HEK293 (cell line): ENCODE data around the gene FRMPD4.

ENCODE experiments used
- CTCF ChIA-PET: fragments of 350-600 bp; formaldehyde crosslinking; extraction: SDS; loops from one replicate; lab custom pipeline; 2021; ENCODE audit warnings: antibody characterized with exemption; lab: Yijun Ruan, JAX
- POLR2A ChIA-PET: fragments of 300-600 bp; formaldehyde crosslinking; extraction: SDS; loops from one replicate; lab custom pipeline; 2020; ENCODE audit warnings: antibody characterized with exemption, inconsistent platforms; lab: Yijun Ruan, JAX
- H3K27ac ChIP-seq: fragments of 200-500 bp; sonication (Bioruptor generic); 2 replicates; pipeline ENCODE4 v1.5.1; 2014; ENCODE audit warnings: low read depth, low read length, control low read depth, inconsistent platforms; ENCODE audit errors: extremely low read depth
- H3K36me3 ChIP-seq, 2 experiments: fragments of 200-500 bp in 1 of 2; sonication (Bioruptor generic) in 1 of 2; 1 replicate in 1 of 2; 2 replicates in 1 of 2; pipeline ENCODE4 v1.5.1; 2014 to 2017; ENCODE audit warnings: inconsistent platforms in 2 of 2, low read length in 2 of 2; ENCODE audit not compliant: control insufficient read depth in 2 of 2, insufficient read depth in 1 of 2
- H3K4me1 ChIP-seq: fragments of 200-500 bp; sonication (Bioruptor generic); 2 replicates; pipeline ENCODE4 v1.5.1; 2014; ENCODE audit warnings: mild to moderate bottlenecking, low read length, inconsistent platforms; ENCODE audit not compliant: control insufficient read depth, insufficient read depth
- H3K4me3 ChIP-seq: 2 replicates; pipeline ENCODE4 v1.5.1; 2011; ENCODE audit warnings: low read depth, mild to moderate bottlenecking, control low read depth, low read length, moderate library complexity
- H3K9me3 ChIP-seq: fragments of 200-500 bp; sonication (Bioruptor generic); 2 replicates; pipeline ENCODE4 v1.5.1; 2014; ENCODE audit warnings: low read depth, low read length, inconsistent platforms; ENCODE audit not compliant: control insufficient read depth, insufficient read depth
- BCL11A ChIP-seq: fragments of 450-650 bp; formaldehyde crosslinking; IDR thresholded peaks from 2 replicates; pipeline ENCODE4 v1.5.1; 2016; ENCODE audit warnings: low read depth, missing biosample characterization, missing genetic modification characterization
- BCL6B ChIP-seq: fragments of 450-650 bp; formaldehyde crosslinking; IDR thresholded peaks from 2 replicates; pipeline ENCODE4 v1.5.1; 2017; ENCODE audit warnings: missing biosample characterization, missing genetic modification characterization
- HOXA7 ChIP-seq: sonication (generic); formaldehyde crosslinking; IDR thresholded peaks from 2 replicates; pipeline ENCODE4 v1.8.1; 2022; ENCODE audit warnings: missing genetic modification reagents, borderline replicate concordance
- KLF9 ChIP-seq: fragments of 450-650 bp; formaldehyde crosslinking; IDR thresholded peaks from 2 replicates; pipeline ENCODE4 v1.5.1; 2016; ENCODE audit warnings: missing biosample characterization, missing genetic modification characterization, low read depth
- MZF1 ChIP-seq: fragments of 450-650 bp; formaldehyde crosslinking; IDR thresholded peaks from 2 replicates; pipeline ENCODE4 v1.5.1; 2017; ENCODE audit warnings: missing biosample characterization, missing genetic modification characterization, borderline replicate concordance
- RBAK ChIP-seq: fragments of 450-650 bp; formaldehyde crosslinking; IDR thresholded peaks from 2 replicates; pipeline ENCODE4 v1.5.1; 2016; ENCODE audit warnings: missing biosample characterization, missing genetic modification characterization
- REST ChIP-seq: fragments of 450-650 bp; formaldehyde crosslinking; IDR thresholded peaks from 2 replicates; pipeline ENCODE4 v1.5.1; 2016; ENCODE audit warnings: missing biosample characterization, missing genetic modification characterization
- TCF7L2 ChIP-seq: IDR thresholded peaks from 2 replicates; pipeline ENCODE4 v1.6.1; 2011; ENCODE audit warnings: low read depth, mild to moderate bottlenecking, inconsistent platforms, low read length, moderate library complexity, borderline replicate concordance
- WT1 ChIP-seq: fragments of 450-650 bp; formaldehyde crosslinking; IDR thresholded peaks from 2 replicates; pipeline ENCODE4 v1.5.1; 2016; ENCODE audit warnings: missing biosample characterization, missing genetic modification characterization
- ZBTB21 ChIP-seq: fragments of 450-650 bp; formaldehyde crosslinking; IDR thresholded peaks from 2 replicates; pipeline ENCODE4 v1.5.1; 2017; ENCODE audit warnings: missing biosample characterization, missing genetic modification characterization
- ZBTB26 ChIP-seq: fragments of 450-650 bp; formaldehyde crosslinking; optimal IDR thresholded peaks from 2 replicates; pipeline ENCODE3; 2016; ENCODE audit warnings: missing biosample characterization, mild to moderate bottlenecking, missing genetic modification characterization
- ZEB2 ChIP-seq: fragments of 450-650 bp; formaldehyde crosslinking; IDR thresholded peaks from 2 replicates; pipeline ENCODE4 v1.5.1; 2016; ENCODE audit warnings: missing biosample characterization, missing genetic modification characterization
- ZNF10 ChIP-seq: fragments of 450-650 bp; formaldehyde crosslinking; IDR thresholded peaks from 2 replicates; pipeline ENCODE4 v1.5.1; 2017; ENCODE audit warnings: missing biosample characterization, missing genetic modification characterization
- ZNF132 ChIP-seq: fragments of 450-650 bp; formaldehyde crosslinking; IDR thresholded peaks from 2 replicates; pipeline ENCODE4 v1.5.1; 2017; ENCODE audit warnings: missing biosample characterization, missing genetic modification characterization, borderline replicate concordance
- ZNF146 ChIP-seq: fragments of 450-650 bp; formaldehyde crosslinking; IDR thresholded peaks from 2 replicates; pipeline ENCODE4 v1.5.1; 2016; ENCODE audit warnings: missing biosample characterization, missing genetic modification characterization
- ZNF148 ChIP-seq: fragments of 450-650 bp; formaldehyde crosslinking; IDR thresholded peaks from 2 replicates; pipeline ENCODE4 v1.5.0; 2017; ENCODE audit warnings: missing biosample characterization, missing genetic modification characterization, borderline replicate concordance
- ZNF214 ChIP-seq: fragments of 450-650 bp; formaldehyde crosslinking; IDR thresholded peaks from 2 replicates; pipeline ENCODE4 v1.5.1; 2017; ENCODE audit warnings: missing biosample characterization, mild to moderate bottlenecking, missing genetic modification characterization, borderline replicate concordance
- ZNF24 ChIP-seq: fragments of 450-650 bp; formaldehyde crosslinking; IDR thresholded peaks from 2 replicates; pipeline ENCODE4 v1.5.1; 2016; ENCODE audit warnings: missing biosample characterization, missing genetic modification characterization
- ZNF26 ChIP-seq: fragments of 450-650 bp; formaldehyde crosslinking; IDR thresholded peaks from 2 replicates; pipeline ENCODE4 v1.5.1; 2016; ENCODE audit warnings: missing biosample characterization, missing genetic modification characterization
- ZNF366 ChIP-seq: fragments of 450-650 bp; formaldehyde crosslinking; conservative IDR thresholded peaks from 2 replicates; pipeline ENCODE4 v1.5.1; 2016; ENCODE audit warnings: missing biosample characterization, missing genetic modification characterization
- ZNF423 ChIP-seq: fragments of 450-650 bp; formaldehyde crosslinking; IDR thresholded peaks from 2 replicates; pipeline ENCODE4 v1.5.1; 2016; ENCODE audit warnings: missing biosample characterization, missing genetic modification characterization
- ZNF48 ChIP-seq: fragments of 450-650 bp; formaldehyde crosslinking; IDR thresholded peaks from 2 replicates; pipeline ENCODE4 v1.5.1; 2016; ENCODE audit warnings: missing biosample characterization, missing genetic modification characterization
- ZNF747 ChIP-seq: fragments of 450-650 bp; formaldehyde crosslinking; IDR thresholded peaks from 2 replicates; pipeline ENCODE4 v1.5.1; 2016; ENCODE audit warnings: missing biosample characterization, missing genetic modification characterization
- ZNF785 ChIP-seq: fragments of 450-650 bp; formaldehyde crosslinking; IDR thresholded peaks from 2 replicates; pipeline ENCODE4 v1.5.1; 2016; ENCODE audit warnings: missing biosample characterization, missing genetic modification characterization
- ZSCAN18 ChIP-seq: fragments of 450-650 bp; formaldehyde crosslinking; IDR thresholded peaks from 2 replicates; pipeline ENCODE4 v1.5.1; 2016; ENCODE audit warnings: missing biosample characterization, missing genetic modification characterization

The FRMPD4 gene

GRCh38 chrX:12153741-12154140, 15.5 kb downstream of the FRMPD4 start:
- POLR2A ChIA-PET, result no interaction called here
- Histone ChIP-seq H3K36me3 (no peaks in the 10 kb centered on the region), H3K4me3 (no peak overlapping the region), H3K9me3 (no peaks in the 10 kb centered on the region), H3K4me1 (no peaks in the 10 kb centered on the region), H3K27ac (no peak overlapping the region)
- CTCF ChIA-PET, result interaction anchor here (0.6 kb wide), 1 partner anchor 65 kb away, joined by 3 read pairs; no protein-coding TSS in a partner anchor
- TF ChIP-seq HOXA7 (no peak), ZNF214 (tag by site-specific recombination) (no peak), ZBTB21 (no peak), ZNF747 (tag by site-specific recombination) (no peak), WT1 (no peak), BCL11A (tag by site-specific recombination) (no peak), ZNF366 (no peak), ZNF48 (no peak), ZNF146 (tag by site-specific recombination) (no peak), ZEB2 (tag by site-specific recombination) (no peak)

- Histone ChIP-seq H3K36me3 (no peaks in the 10 kb centered on the region), H3K27ac (no peak overlapping the region), H3K9me3 (no peaks in the 10 kb centered on the region), H3K4me3 (no peak overlapping the region), H3K4me1 (peaks cover 13% of the 10 kb centered on the region)
- ChIA-PET POLR2A (no interaction called here), CTCF (no interaction called here)
- TF ChIP-seq ZNF785 (tag by site-specific recombination), result no peak
- TF ChIP-seq ZNF423 (tag by site-specific recombination), result no peak
- no peak for TF ChIP-seq ZNF366
- no peak for TF ChIP-seq BCL6B (tag by site-specific recombination)
- no peak for TF ChIP-seq MZF1
- no peak for TF ChIP-seq ZNF148 (tag by site-specific recombination)
- no peak for TF ChIP-seq TCF7L2
- no peak for TF ChIP-seq ZNF24 (tag by site-specific recombination)
- TF ChIP-seq KLF9 (tag by site-specific recombination), result peak; percentile 71
- no peak for TF ChIP-seq ZBTB26 (tag by site-specific recombination)
- TF ChIP-seq ZNF146 (tag by site-specific recombination), result no peak
- TF ChIP-seq RBAK (tag by site-specific recombination), result no peak
- TF ChIP-seq REST (tag by site-specific recombination), result no peak
- TF ChIP-seq ZNF132 (tag by site-specific recombination), result no peak
- no peak for TF ChIP-seq ZNF26 (tag by site-specific recombination)
- no peak for TF ChIP-seq ZSCAN18 (tag by site-specific recombination)
- no peak for TF ChIP-seq ZNF10 (tag by site-specific recombination)
Measured at GRCh38 chrX:12159799-12160198, 21.5 kb downstream of the FRMPD4 start.
